IPS-18a (cell line): ENCODE measurements around the gene SCYGR7.

Source experiments
- H3K27ac ChIP-seq: one replicate; pipeline ENCODE4 v1.5.1; 2013; ENCODE audit warnings: low read length
- H3K27me3 ChIP-seq: one replicate; pipeline ENCODE4 v1.6.1; 2013; ENCODE audit warnings: mild to moderate bottlenecking, low read length; ENCODE audit not compliant: control insufficient read depth, insufficient read depth
- H3K36me3 ChIP-seq: one replicate; pipeline ENCODE4 v1.6.1; 2013; ENCODE audit warnings: low read depth, low read length; ENCODE audit not compliant: control insufficient read depth
- H3K4me1 ChIP-seq: one replicate; pipeline ENCODE4 v1.6.1; 2013; ENCODE audit warnings: low read depth, low read length; ENCODE audit not compliant: control insufficient read depth
- H3K4me3 ChIP-seq: one replicate; pipeline ENCODE4 v1.5.1; 2013; ENCODE audit warnings: low read length
- H3K9ac ChIP-seq: one replicate; pipeline ENCODE4 v1.6.1; 2013; ENCODE audit warnings: mild to moderate bottlenecking, low read length, moderate library complexity
- H3K9me3 ChIP-seq: one replicate; pipeline ENCODE4 v1.6.1; 2013; ENCODE audit warnings: low read depth, low read length; ENCODE audit not compliant: control insufficient read depth

The SCYGR7 gene

GRCh38 chr2:227761740-227762476, 33.8 kb downstream of the SCYGR7 start:
- H3K9ac ChIP-seq, result no peak overlapping the region
- H3K36me3 ChIP-seq, result no peaks in the 10 kb centered on the region
- no peak overlapping the region for H3K4me3 ChIP-seq
- no peak overlapping the region for H3K27ac ChIP-seq
- H3K9me3 ChIP-seq, result no peaks in the 10 kb centered on the region
- H3K4me1 ChIP-seq, result peaks cover 7% of the 10 kb centered on the region
- H3K27me3 ChIP-seq, result no peaks in the 10 kb centered on the region

- Histone ChIP-seq H3K27me3 (no peaks in the 10 kb centered on the region), H3K9ac (no peak overlapping the region), H3K27ac (no peak overlapping the region), H3K36me3 (no peaks in the 10 kb centered on the region), H3K4me3 (no peak overlapping the region), H3K9me3 (no peaks in the 10 kb centered on the region), H3K4me1 (no peaks in the 10 kb centered on the region)
These were observed 37.7 kb downstream of the SCYGR7 start for GRCh38 chr2:227765788-227766372.

DNA sequence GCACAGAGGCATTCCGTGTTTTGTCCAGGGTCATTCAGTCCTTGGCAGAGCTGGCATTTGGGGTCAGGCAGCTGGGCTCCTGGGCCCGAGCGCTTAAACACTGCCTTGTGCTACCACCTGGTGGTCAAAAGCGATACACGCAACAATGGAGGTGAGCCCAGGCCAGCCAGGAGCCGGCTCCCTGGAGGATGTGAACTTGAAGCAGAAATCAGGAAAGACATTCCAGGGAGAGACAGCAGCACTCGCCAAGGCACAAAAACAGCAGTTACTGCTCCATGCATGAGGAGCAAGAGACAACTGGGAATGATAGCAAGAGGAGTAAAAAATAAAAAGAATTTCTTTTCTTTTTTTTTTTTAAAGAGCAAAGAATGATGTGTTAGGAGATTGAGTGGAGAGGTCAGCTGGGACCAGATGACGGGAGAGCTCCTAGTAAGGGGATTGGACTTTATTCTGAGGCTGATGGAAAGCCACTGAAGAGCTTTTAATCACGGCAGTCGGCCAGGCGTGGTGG, 38.3 kb downstream of the SCYGR7 start:
- H3K27me3 ChIP-seq, result no peaks in the 10 kb centered on the region
- H3K27ac ChIP-seq, result no peak overlapping the region
- H3K4me1 ChIP-seq, result no peaks in the 10 kb centered on the region
- no peaks in the 10 kb centered on the region for H3K9me3 ChIP-seq
- no peak overlapping the region for H3K9ac ChIP-seq
- no peak overlapping the region for H3K4me3 ChIP-seq
- H3K36me3 ChIP-seq, result no peaks in the 10 kb centered on the region

DNA sequence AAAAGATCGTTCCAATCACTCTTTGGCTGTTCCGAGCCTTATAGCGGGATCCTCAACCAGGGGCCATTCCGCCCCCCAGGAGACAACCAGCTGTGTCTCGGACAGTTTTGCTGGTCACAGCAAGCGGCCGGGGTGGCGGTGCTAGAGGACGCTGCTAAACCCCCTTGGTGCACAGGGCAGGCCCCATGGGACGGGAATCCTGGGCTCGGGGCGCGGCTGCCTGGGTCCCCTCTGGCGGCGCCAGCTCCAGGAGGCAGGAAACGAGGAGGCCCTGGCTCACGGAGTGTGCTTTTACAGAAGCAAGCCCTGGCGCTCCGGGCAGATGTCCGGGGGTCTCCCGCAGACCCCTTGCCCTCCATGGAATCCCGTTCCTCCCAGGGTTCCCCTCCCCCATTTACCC, 39.7 kb downstream of the SCYGR7 start:
- Histone ChIP-seq H3K27me3 (no peaks in the 10 kb centered on the region), H3K9ac (no peak overlapping the region), H3K4me3 (no peak overlapping the region), H3K9me3 (no peaks in the 10 kb centered on the region), H3K27ac (no peak overlapping the region), H3K4me1 (peaks cover under 1% of the 10 kb centered on the region), H3K36me3 (no peaks in the 10 kb centered on the region)

GRCh38 chr2:227772197-227772661, 44.1 kb downstream of the SCYGR7 start:
- Histone ChIP-seq H3K36me3 (no peaks in the 10 kb centered on the region), H3K9ac (no peak overlapping the region), H3K27me3 (no peaks in the 10 kb centered on the region), H3K4me1 (peaks cover 5% of the 10 kb centered on the region), H3K27ac (no peak overlapping the region), H3K9me3 (no peaks in the 10 kb centered on the region), H3K4me3 (no peak overlapping the region)

DNA sequence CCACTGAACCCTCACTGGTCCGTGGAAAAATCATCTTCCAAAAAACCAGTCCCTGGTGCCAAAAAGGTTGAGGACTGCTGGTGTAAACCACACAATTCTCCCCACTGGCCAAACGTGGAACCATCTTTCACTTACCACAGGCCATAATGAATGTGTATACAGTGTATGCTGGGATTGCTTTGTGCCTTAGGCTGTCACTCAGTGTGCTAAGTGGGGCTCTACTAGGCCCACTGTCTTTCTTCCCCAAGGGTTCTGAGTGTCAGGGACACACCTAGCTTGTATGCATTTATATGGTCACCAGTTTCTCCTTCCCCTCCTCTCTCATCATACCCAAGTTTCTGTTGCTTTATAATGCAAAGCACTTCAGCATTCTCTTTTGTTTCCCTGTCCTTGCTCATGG, 44.8 kb downstream of the SCYGR7 start:
- Histone ChIP-seq H3K9ac (no peak overlapping the region), H3K9me3 (no peaks in the 10 kb centered on the region)

GRCh38 chr2:227774011-227774624, 46.0 kb downstream of the SCYGR7 start:
- Histone ChIP-seq H3K9ac (no peak overlapping the region), H3K4me1 (peaks cover 5% of the 10 kb centered on the region), H3K27me3 (no peaks in the 10 kb centered on the region), H3K9me3 (no peaks in the 10 kb centered on the region), H3K4me3 (no peak overlapping the region), H3K27ac (no peak overlapping the region), H3K36me3 (no peaks in the 10 kb centered on the region)

More for the DNA sequence above, 44.8 kb downstream of the SCYGR7 start:
- Histone ChIP-seq H3K4me1 (peaks cover 5% of the 10 kb centered on the region), H3K27me3 (no peaks in the 10 kb centered on the region), H3K27ac (no peak overlapping the region), H3K4me3 (no peak overlapping the region), H3K36me3 (no peaks in the 10 kb centered on the region)

DNA sequence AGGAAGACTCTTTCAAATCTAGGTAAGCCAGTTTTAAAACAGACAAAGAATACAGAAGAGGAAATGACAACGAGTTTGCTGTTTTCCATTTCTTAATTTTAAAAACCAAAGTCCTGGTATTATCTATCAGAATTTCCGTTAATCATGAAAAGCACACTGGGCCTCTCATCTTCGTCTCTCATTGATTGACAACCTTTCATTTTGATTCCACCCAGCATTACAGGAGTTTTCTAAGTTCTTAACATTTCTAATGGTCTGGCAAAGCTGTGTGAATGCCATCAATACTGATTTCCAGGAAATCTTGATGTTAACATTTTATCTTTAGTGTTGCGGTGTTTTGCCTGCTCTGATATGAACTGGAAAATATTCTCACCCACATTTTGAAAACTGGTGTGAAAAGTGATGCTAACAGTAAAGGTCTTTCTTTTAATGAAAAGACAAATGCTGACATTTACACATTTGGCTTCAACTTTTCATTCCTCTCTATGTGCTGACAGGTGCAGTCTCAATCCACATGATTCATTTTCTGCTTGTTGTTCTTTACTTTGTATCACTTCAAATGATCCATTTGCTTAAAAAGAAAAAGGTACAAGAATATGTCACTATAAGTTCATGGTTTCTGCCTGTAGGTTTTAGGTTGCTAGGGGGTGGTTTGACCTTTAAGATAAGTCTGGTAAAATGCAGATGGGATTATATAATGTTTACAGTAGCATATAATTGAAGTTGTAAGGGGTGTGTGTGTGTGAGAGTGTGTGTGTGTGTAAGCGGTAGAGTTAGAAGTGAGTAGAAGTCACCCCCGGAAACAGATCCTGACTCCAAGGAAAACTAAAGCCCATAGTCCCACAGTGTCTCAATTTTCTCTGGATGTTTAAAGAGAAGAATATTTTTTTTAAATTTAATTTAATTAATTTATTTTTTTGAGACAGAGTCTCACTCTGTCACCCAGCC, 47.0 kb downstream of the SCYGR7 start:
- H3K27ac ChIP-seq, result no peak overlapping the region
- H3K9me3 ChIP-seq, result no peaks in the 10 kb centered on the region
- no peaks in the 10 kb centered on the region for H3K36me3 ChIP-seq
- H3K4me1 ChIP-seq, result peaks cover 5% of the 10 kb centered on the region
- no peaks in the 10 kb centered on the region for H3K27me3 ChIP-seq
- H3K4me3 ChIP-seq, result no peak overlapping the region
- H3K9ac ChIP-seq, result no peak overlapping the region
